ENCODE data around the gene MICAL3.

The MICAL3 gene

DNA sequence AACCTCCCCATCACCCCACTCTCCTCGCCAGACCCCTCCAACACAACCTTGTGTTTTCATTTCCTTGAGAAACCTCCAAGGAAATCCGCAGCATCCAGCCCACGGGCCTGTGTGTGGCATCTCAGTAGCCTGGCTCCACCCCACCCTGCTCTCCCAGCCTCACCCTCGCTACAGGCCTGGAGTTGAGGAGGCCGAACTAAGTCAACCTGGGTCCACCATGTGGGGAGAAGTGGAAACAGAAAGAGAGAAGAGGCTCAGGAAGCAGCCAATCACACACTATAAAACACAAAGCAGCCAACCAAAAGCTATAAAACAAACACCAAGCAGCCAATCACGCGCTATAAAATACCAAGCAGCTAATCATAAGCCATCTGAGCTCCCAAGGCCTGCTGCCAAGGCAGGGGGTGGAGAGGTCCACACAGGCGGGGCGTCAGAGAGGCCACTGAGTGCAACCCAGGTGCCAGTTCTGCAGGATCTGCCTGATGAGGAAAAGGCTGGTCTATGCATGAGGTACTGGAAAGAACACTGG, 72.0 kb downstream of the MICAL3 start:
- TF ChIP-seq TARDBP (IDR thresholded peaks at IDR 0.05), result no peak
- POLR2A ChIA-PET, result interaction anchor here (0.9 kb wide), 1 partner anchor 22 kb away, joined by 3 read pairs; no protein-coding TSS in a partner anchor
- CTCF ChIA-PET, result no interaction called here
- DNase-seq (ENCODE audit: extremely low spot score), result no peak

GRCh38 chr22:17951315-17951714, 73.0 kb downstream of the MICAL3 start:
- TF ChIP-seq BHLHE40 (IDR thresholded peaks at IDR 0.05; ENCODE audit: borderline replicate concordance), result no peak
- TF ChIP-seq FOXA1 (IDR thresholded peaks at IDR 0.05), result no peak
- TF ChIP-seq ELF4 (IDR thresholded peaks at IDR 0.05), result no peak
- no peak for TF ChIP-seq ZNF384 (IDR thresholded peaks at IDR 0.05)
- no peak for TF ChIP-seq LEF1 (IDR thresholded peaks at IDR 0.05; ENCODE audit: borderline replicate concordance)
- no peak for TF ChIP-seq FOXM1 (IDR thresholded peaks at IDR 0.05; ENCODE audit: borderline replicate concordance)
- TF ChIP-seq TARDBP (IDR thresholded peaks at IDR 0.05), result no peak
- TF ChIP-seq, protein P1, sequence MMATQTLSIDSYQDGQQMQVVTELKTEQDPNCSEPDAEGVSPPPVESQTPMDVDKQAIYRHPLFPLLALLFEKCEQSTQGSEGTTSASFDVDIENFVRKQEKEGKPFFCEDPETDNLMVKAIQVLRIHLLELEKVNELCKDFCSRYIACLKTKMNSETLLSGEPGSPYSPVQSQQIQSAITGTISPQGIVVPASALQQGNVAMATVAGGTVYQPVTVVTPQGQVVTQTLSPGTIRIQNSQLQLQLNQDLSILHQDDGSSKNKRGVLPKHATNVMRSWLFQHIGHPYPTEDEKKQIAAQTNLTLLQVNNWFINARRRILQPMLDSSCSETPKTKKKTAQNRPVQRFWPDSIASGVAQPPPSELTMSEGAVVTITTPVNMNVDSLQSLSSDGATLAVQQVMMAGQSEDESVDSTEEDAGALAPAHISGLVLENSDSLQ (IDR thresholded peaks at IDR 0.05), result no peak
- TF ChIP-seq FOXK2 (IDR thresholded peaks at IDR 0.05), result no peak
- no peak for TF ChIP-seq SUZ12 (IDR thresholded peaks at IDR 0.05)
- no peak for TF ChIP-seq CTBP1 (IDR thresholded peaks at IDR 0.05; ENCODE audit: borderline replicate concordance)
- TF ChIP-seq NFRKB (IDR thresholded peaks at IDR 0.05), result no peak
- TF ChIP-seq SP1 (IDR thresholded peaks at IDR 0.05), result no peak
- no peak for TF ChIP-seq ARNT (IDR thresholded peaks at IDR 0.05)
- TF ChIP-seq HDGF (IDR thresholded peaks at IDR 0.05; ENCODE audit: borderline replicate concordance), result no peak
- no peak for TF ChIP-seq L3MBTL2 (conservative IDR thresholded peaks at IDR 0.05)
- DNase-seq (ENCODE audit: extremely low spot score), result no peak
- CTCF ChIA-PET, result no interaction called here
- POLR2A ChIA-PET, result no interaction called here

DNA sequence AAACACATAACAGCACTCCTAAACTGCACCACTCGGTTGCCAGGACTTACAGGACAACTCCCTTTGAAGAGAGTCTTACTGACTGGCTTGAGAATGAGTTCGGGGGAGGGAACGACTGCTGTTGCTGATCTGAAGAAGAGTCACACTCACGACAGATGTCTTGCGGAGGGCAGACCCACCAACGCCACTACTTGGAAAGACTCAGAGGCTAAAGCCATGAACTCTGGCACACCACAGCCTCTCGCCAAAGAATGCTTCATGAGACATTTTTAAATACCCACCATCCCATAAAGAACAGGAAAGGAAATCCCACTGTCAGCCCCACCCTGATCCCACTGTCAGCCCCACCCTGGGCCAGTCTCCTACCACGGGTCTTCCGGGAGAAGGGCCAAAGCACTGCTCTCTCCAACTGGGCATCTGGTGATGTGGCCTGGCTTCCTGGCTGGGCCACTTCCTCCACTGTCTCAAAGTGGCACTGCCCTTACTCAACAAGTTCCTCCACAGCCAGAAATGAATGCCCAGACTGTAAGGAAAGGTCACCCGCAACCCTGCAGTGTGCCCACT, 73.6 kb downstream of the MICAL3 start:
- ChIA-PET CTCF (no interaction called here), POLR2A (no interaction called here)
- TF ChIP-seq SUZ12 (IDR thresholded peaks at IDR 0.05) (no peak), NFRKB (IDR thresholded peaks at IDR 0.05) (no peak), HDGF (IDR thresholded peaks at IDR 0.05; ENCODE audit: borderline replicate concordance) (no peak), TARDBP (IDR thresholded peaks at IDR 0.05) (no peak), L3MBTL2 (conservative IDR thresholded peaks at IDR 0.05) (no peak), FOXK2 (IDR thresholded peaks at IDR 0.05) (no peak), ZNF384 (IDR thresholded peaks at IDR 0.05) (no peak), LEF1 (IDR thresholded peaks at IDR 0.05; ENCODE audit: borderline replicate concordance) (no peak), FOXA1 (IDR thresholded peaks at IDR 0.05) (no peak), CTBP1 (IDR thresholded peaks at IDR 0.05; ENCODE audit: borderline replicate concordance) (no peak), FOXM1 (IDR thresholded peaks at IDR 0.05; ENCODE audit: borderline replicate concordance) (no peak), ELF4 (IDR thresholded peaks at IDR 0.05) (no peak), BHLHE40 (IDR thresholded peaks at IDR 0.05; ENCODE audit: borderline replicate concordance) (no peak), ARNT (IDR thresholded peaks at IDR 0.05) (no peak), SP1 (IDR thresholded peaks at IDR 0.05) (no peak)
- TF ChIP-seq, protein P1 (IDR thresholded peaks at IDR 0.05), result no peak
- DNase-seq (ENCODE audit: extremely low spot score), result no peak

DNA sequence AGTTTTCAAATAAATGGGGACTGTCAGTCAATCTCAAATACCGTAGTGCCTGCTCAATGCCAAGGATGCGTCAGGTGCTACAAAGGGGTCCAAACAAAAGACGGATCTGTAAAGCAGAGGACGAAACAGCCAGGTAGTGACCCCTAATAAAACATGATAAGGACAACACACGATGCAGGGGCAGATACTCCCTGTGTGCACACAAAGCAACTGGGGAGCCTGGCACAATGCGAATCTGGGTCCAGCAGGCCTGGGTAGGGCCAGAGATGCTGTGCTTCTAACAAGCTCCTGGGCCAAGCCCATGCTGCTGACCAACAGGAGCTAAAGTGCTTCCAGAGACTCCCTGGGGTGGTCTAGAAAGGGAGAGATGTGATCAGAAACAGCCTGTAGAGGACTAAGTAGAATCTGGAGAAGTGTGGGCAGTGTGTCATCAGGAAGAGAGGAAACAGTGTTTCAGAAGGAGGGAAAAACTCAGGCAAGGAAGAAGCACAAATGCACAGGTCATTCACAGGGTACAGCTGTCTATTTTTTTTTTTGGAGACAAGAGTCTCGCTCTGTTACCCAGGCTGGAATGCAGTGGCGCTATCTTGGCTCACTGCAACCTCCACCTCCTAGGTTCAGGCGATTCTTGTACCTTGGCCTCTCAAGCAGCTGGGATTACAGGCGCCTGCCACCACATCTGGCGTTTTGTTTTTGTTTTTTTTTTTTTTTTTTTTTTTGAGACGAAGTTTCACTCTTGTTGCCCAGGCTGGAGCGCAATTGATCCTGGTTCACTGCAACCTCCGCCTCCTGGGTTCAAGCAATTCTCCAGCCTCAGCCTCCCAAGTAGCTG, 74.5 kb downstream of the MICAL3 start:
- ChIA-PET POLR2A (no interaction called here), CTCF (no interaction called here)
- DNase-seq (ENCODE audit: extremely low spot score), result no peak
- TF ChIP-seq, protein P1 (IDR thresholded peaks at IDR 0.05), result peak; percentile 28; the same call in 1 of the 2 replicates
- TF ChIP-seq CTBP1 (IDR thresholded peaks at IDR 0.05; ENCODE audit: borderline replicate concordance) (no peak), ZNF384 (IDR thresholded peaks at IDR 0.05) (0 out of 2 replicates have a peak, but pooled peaks have one; percentile 20)

DNA sequence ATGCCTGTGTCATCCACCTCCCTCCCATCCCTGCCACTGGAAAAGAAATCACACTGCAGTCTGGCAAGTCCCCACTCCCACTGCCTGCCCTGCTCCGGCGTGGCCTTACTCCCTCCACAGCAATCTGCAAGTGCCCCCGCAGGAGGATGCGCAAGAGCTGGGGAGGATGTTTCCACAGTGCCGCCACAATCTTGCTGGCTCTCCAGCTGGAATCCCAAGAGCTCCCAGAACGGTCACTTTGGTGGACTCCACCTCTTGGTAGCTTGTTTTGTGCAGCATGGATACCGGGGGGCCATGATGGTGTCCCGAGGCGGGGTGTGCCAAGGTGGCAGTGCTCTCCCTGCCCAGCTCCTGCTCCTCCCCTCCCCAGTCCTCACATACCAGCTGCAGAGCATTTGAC, 76.3 kb downstream of the MICAL3 start:
- no peak for TF ChIP-seq ARNT (IDR thresholded peaks at IDR 0.05)
- no peak for TF ChIP-seq BHLHE40 (IDR thresholded peaks at IDR 0.05; ENCODE audit: borderline replicate concordance)
- no peak for TF ChIP-seq HDGF (IDR thresholded peaks at IDR 0.05; ENCODE audit: borderline replicate concordance)
- no peak for TF ChIP-seq FOXK2 (IDR thresholded peaks at IDR 0.05)
- TF ChIP-seq SP1 (IDR thresholded peaks at IDR 0.05), result no peak
- no peak for TF ChIP-seq FOXA1 (IDR thresholded peaks at IDR 0.05)
- ChIA-PET POLR2A (no interaction called here), CTCF (no interaction called here)
- no peak for DNase-seq (ENCODE audit: extremely low spot score)

DNA sequence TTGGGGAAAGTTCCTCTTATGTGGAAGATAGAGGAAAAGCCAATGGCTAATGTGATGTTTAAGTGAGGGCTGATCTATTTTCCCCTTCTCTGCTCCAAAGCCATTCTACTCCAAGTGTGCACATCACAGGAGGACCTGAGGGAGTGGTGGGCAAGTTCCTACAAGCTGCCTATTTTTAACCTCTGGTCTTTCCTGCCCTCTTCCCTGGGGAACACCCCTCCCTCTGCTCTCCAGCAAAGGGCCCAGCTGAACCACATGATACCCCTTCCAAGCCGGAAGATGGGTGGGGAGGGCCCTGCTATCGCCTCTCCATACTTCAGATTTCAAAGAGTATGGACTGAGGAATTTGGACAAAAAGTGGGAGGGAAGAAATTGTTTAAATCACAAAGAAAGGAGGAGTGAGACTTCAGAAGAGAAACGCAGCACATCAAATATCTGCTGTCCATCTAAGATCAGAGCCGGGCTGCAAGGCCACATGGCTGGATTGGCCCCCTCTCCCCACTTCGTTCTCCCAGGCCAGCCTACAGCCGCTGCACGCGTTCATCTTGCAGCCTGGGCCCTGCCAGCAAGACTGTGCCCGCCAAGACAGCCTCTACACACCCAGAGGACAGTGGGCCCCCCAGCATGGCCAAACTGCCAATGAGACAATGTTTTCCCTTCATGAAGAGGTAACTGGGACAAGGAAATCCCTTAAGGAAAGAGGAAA, 77.5 kb downstream of the MICAL3 start:
- CTCF ChIA-PET, result interaction anchor here (0.6 kb wide), 1 partner anchor 85 kb away, joined by 3 read pairs; no protein-coding TSS in a partner anchor

More for the DNA sequence above, 77.5 kb downstream of the MICAL3 start:
- no peak for DNase-seq (ENCODE audit: extremely low spot score)
- no peak for TF ChIP-seq CTBP1 (IDR thresholded peaks at IDR 0.05; ENCODE audit: borderline replicate concordance)
- no peak for TF ChIP-seq HDGF (IDR thresholded peaks at IDR 0.05; ENCODE audit: borderline replicate concordance)
- no peak for TF ChIP-seq SUZ12 (IDR thresholded peaks at IDR 0.05)
- no peak for TF ChIP-seq TARDBP (IDR thresholded peaks at IDR 0.05)
- TF ChIP-seq ZNF384 (IDR thresholded peaks at IDR 0.05), result no peak
- POLR2A ChIA-PET, result interaction anchor here (0.8 to 1.0 kb wide), 2 partner anchors 76 to 131 kb away, joined by 3 read pairs; partner anchors contain the start of gene PEX26
